ENCODE results near the gene BCAR3. TPM values are rescaled to one million over a fixed set of nuclear protein-coding genes. Genes with fewer than 3 reads are reported as not detected.
A peak's percentile ranks its signal among the peaks of the same experiment; 100 is the strongest.

The BCAR3 gene
- total and polyA plus RNA-seq, 2 of the 4 experiments (the other 2 are of a cell fraction): 41.4 to 46.4 TPM

GRCh38 chr1:93533677-93534076 is 148.0 kb downstream of the BCAR3 start:
- no peak overlapping the region for H4K91ac ChIP-seq (ENCODE audit: insufficient read depth, low read depth, low read length)
- H2BK15ac ChIP-seq (ENCODE audit: low read depth, low read length): no peak overlapping the region
- no peak overlapping the region for H2AFZ ChIP-seq (replicated peaks; ENCODE audit: low read length, poor library complexity)
- no peak overlapping the region for H3K4ac ChIP-seq (ENCODE audit: low read depth, low read length)
- H3K56ac ChIP-seq (ENCODE audit: extremely low read depth, insufficient read depth, low read length): no peak overlapping the region
- BruUV-seq (replicated peaks): no TSS peak
- peak overlapping the region; percentile 11 for H2BK5ac ChIP-seq (ENCODE audit: low read depth, low read length, poor library complexity, severe bottlenecking)
- H3K27ac ChIP-seq (ENCODE audit: insufficient read depth, low read length): no peak overlapping the region
- dilution Hi-C loops (cut with HindIII; ENCODE audit: low sequenced_read_pairs, unreplicated experiment): no loop called here
- no peak overlapping the region for H3K4me2 ChIP-seq (ENCODE audit: low read depth, low read length)
- no peak overlapping the region for H3K18ac ChIP-seq (ENCODE audit: low read depth, low read length)
- no peaks in the 10 kb centered on the region for H3K9me3 ChIP-seq (ENCODE audit: control insufficient read depth, insufficient read depth, low read length)
- no peak overlapping the region for H3K14ac ChIP-seq (replicated peaks; ENCODE audit: low read depth, low read length)
- ChIA-PET POLR2A (ENCODE audit: unreplicated experiment) (no interaction called here), CTCF (no interaction called here)
- H3K36me3 ChIP-seq (ENCODE audit: control insufficient read depth, insufficient read depth, low read length): peaks cover 2% of the 10 kb centered on the region; the same call in 1 of the 2 replicates
- no peaks in the 10 kb centered on the region for H3K9me1 ChIP-seq (ENCODE audit: insufficient read depth, low read length)
- H2BK20ac ChIP-seq (ENCODE audit: low read depth, low read length): no peak overlapping the region
- no peak overlapping the region for H3K9ac ChIP-seq (ENCODE audit: low read depth, low read length)
- peak; percentile 40; the same call in 1 of the 2 replicates for ATAC-seq (ENCODE audit: low read depth)
- TF ChIP-seq CHD1 (IDR thresholded peaks at IDR 0.05; ENCODE audit: low read depth, low read length): no peak
- peak; percentile 80 for TF ChIP-seq MAFK (IDR thresholded peaks at IDR 0.05; ENCODE audit: low read depth, low read length)
- no peak overlapping the region for H4K8ac ChIP-seq (ENCODE audit: low read depth in 2 of 2, low read length in 2 of 2)
- H3K23ac ChIP-seq (ENCODE audit: low read depth, low read length): no peak overlapping the region
- intact Hi-C loops (cut with micrococcal nuclease): no loop called here
- no peak for DNase-seq
- H3K79me1 ChIP-seq (ENCODE audit: low read depth in 1 of 2, low read length in 2 of 2): no peaks in the 10 kb centered on the region
- H2AK5ac ChIP-seq (ENCODE audit: low read depth, low read length): no peak overlapping the region
- H2BK120ac ChIP-seq (ENCODE audit: low read depth, low read length): no peak overlapping the region
- no peak overlapping the region for H3K4me3 ChIP-seq (ENCODE audit: insufficient read depth, low read depth, low read length)
- H2AK9ac ChIP-seq (replicated peaks; ENCODE audit: low read depth, low read length, poor library complexity): no peak overlapping the region
- H3K27me3 ChIP-seq (ENCODE audit: control insufficient read depth, insufficient read depth, low read length): no peaks in the 10 kb centered on the region
- H4K20me1 ChIP-seq (ENCODE audit: insufficient read depth, low read length): no peaks in the 10 kb centered on the region
- H3K4me1 ChIP-seq (ENCODE audit: control insufficient read depth, insufficient read depth, low read length): no peaks in the 10 kb centered on the region
- in situ Hi-C loops (cut with MboI; ENCODE audit: low sequenced_read_pairs): no loop called here
- H4K5ac ChIP-seq (ENCODE audit: low read depth, low read length): no peak overlapping the region

Measured in IMR-90 (cell line).